Activated gamma-delta T cell (primary cell): Measurements from ENCODE around the gene SART3.
A peak's percentile ranks its signal among the peaks of the same experiment; 100 is the strongest.
"Not testable (repeated sequence)": the region's sequence is repeated elsewhere in the genome, so short reads cannot be mapped to it uniquely, and the experiment has no call there.

Experiments used
- DNase-seq: peaks from one replicate; lab custom pipeline; 2025; lab: John Stamatoyannopoulos, UW

SART3 gene

DNA sequence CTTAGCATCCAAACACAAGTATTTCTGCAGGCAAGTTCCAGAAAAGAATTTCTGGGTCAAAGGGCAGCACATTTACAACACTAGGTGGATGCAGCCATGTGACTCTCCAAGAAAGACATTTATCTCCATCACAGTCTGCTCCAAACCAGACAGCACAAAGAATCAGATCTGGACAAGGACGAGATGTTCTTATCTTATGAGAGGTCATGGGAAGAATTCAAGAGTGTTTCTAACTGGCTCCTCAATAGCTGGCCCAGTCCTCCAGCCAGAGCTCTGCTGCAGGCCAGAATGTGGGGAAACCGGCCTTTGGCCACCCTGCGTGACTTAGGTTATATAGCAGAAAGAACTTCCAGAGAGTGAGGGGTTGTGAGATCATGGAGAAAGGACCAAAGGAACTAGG is 19.6 kb upstream of the SART3 start:
- no peak for DNase-seq

DNA sequence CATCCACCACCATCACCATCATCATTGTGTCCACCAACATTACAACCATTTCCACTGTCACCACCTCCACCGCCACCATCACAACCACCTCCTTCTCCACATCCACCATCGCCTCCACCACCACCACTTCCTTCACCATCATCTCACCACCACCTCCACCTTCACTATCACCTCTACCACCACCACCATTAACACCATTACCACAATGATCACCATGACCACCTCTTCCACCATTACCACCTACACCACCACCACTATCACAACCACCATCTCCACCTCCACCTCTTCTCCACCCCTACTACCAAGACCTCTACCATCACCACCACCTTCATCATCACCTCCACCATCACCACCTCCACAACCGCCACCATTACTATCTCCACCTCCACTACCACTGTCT is 17.8 kb upstream of the SART3 start:
- DNase-seq: no peak

DNA sequence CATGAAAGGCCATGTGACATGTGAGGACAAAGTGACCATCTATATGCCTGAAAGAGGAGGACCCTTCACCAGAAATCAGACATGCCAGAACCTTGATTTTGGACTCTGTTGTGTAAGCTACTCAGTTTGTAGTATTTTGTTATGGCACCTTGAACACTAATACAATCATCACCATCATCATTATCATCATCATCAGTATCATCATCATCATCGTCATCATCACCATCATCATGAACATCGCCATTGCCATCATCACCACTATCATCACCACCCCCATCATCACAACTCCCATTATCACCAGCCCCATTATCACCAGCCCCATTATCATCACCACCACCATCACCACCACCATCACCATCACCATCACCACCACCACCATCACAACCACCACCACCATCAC is 17.3 kb upstream of the SART3 start:
- no peak for DNase-seq

DNA sequence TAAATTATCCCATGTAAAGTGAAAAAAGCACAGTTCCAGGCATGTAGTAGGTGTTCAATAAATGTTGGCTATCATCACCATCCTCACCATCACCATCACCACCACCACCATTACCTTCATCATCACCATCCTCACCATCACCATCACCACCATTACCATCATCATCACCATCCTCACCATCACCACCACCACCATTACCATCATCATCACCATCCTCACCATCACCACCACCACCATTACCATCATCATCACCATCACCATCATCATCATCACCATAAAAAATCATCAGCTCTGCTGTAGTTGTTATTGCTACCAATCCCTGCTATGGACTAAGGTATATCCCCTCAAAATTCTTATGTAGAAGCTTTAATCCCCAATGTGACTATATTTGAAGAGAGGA is 16.5 kb upstream of the SART3 start:
- DNase-seq: no peak

DNA sequence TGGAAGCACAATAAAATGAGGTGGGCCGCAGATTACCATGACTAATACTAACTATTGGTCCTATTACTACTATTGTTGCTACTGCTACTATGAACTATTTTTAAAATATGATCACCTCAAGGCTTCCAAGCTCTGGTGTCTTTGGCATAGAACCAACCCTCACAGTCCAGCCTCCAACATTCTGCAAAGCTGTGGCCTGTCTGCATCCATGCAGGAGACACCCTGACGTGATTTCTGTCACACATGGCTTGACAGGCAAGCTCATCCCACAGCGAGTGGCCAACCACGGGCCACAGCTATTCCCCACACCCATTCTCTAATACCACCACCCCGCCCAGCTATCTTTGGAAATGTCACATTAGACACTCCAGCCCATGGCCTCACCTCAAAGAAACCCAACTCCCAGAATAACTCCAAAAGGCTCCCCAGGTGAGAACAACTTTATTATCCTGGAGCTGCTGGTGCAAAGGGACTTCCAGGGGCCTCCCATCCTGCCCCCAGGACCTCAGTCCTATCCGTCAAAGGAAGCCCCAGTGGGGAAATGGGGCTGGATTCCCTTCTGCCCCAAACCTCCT is 15.8 kb upstream of the SART3 start:
- no peak for DNase-seq

DNA sequence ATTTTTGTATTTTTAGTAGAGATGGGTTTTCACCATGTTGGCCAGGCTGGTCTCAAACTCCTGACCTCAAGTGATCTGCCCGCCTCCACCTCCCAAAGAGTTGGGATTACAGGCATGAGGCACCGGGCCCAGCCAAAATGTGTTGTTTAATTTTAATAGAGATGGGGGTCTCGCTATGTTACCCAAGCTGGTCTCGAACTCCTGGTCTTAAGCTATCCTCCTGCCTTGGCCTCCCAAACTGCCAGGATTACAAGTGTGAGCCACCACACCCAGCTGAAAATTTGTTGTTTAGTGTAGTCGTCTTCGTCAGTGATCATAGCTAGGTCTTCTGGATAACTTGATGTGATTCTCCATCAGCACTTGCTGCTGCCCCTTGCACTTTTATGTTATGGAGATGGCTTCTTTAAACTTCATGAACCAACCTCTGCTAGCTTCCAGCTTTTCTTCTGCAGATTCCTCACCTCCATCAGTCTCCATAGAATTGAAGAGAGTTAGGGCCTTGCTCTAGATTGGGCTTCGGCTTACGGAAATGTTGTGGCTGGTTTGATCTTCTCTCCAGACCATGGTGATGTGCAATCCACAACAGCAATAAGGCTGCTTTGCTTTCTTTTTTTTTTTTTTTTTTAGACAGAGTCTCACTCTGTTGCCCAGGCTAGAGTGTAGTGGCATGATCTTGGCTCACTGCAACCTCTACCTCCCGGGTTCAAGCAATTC is 14.4 kb upstream of the SART3 start:
- DNase-seq: no peak

DNA sequence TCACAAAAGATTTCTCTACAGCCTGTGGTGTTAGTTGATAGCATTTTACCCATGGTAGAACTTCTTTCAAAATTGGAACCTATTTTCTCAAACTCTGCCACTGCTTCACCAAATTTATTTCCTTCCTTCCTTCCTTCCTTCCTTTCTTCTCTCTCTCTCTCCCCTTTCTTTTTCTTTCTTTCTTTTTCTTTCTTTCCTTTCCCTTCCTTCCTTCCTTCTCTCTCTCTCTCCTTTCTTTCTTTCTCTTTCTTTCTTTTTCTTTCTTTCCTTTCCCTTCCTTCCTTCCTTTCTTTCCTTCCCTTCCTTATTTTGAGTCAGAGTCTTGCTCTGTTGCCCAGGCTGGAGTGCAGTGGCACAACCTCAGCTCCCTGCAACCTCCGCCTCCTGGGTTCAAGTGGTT is 13.3 kb upstream of the SART3 start:
- not testable (repeated sequence) for DNase-seq

DNA sequence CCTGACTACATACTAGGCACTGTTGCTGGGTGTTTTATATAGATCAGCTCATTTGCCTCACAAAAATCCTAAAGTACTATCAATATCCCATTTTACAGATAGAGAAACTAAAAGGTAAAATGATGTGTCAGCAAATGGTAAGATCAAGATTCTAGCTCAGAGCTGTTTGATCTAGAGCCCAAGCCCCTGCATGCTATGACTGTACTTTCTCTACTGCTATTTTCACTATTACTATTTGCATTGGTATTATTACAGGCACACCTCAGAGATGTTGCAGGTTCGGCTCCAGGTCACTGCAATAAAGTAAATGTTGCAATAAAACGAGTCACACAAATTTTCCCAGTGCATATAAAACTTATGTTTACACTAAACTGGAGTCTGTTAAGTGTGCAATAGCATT is 12.3 kb upstream of the SART3 start:
- DNase-seq: no peak

DNA sequence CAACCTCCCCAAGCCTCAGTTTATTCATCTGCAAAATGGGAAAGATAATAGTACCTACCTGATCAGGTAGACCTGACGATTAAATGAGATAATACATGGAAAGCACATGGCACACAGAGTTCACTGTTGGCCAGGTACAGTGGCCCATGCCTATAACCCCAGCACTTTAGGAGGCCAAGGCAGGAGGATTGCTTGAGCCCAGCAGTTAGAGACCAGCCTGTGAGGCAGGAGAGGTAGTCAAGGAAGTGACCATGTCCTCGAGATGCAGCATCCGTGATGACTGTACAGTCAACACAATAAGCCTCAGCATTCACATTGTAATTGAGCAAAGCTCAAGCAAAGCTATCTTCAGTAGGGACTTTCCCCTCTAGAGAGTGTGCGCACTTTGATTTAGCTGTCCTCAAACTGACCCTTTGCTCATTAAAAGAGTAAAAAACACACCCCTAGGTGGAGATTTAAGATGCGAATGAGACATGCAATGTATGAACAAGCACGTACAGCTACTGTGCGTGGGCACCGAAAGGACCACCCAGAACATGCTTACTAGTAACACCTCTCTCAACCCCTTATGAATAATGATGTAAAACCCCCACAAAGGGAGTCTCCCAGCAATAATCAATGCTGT is 11.3 kb upstream of the SART3 start:
- no peak for DNase-seq

DNA sequence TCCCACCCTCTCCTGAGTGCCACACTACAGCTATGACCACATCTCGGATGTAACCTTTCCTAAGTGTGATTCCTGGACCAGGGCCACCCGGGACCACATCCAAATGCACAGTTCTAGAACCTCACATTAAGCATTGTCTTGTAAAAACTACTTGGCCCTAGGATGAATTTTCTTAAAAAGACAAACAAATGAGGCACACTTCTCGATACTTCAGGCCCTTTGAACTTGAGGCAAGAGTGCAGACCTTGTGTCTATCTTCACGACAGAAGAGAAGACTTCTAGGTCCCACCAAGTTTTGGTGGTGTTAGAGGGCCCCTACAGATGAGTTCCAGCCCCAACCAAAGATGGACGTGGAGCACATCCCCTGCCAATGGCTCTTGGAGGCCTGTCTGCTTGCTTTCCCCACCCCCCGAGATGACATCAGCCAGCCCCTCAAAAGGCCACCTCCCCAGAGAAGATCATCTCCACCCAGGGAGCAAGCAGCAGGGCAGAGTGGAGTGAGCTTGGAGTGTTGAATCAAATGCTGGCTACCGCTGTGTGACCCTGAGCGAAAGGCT is 10.7 kb upstream of the SART3 start:
- no peak for DNase-seq

DNA sequence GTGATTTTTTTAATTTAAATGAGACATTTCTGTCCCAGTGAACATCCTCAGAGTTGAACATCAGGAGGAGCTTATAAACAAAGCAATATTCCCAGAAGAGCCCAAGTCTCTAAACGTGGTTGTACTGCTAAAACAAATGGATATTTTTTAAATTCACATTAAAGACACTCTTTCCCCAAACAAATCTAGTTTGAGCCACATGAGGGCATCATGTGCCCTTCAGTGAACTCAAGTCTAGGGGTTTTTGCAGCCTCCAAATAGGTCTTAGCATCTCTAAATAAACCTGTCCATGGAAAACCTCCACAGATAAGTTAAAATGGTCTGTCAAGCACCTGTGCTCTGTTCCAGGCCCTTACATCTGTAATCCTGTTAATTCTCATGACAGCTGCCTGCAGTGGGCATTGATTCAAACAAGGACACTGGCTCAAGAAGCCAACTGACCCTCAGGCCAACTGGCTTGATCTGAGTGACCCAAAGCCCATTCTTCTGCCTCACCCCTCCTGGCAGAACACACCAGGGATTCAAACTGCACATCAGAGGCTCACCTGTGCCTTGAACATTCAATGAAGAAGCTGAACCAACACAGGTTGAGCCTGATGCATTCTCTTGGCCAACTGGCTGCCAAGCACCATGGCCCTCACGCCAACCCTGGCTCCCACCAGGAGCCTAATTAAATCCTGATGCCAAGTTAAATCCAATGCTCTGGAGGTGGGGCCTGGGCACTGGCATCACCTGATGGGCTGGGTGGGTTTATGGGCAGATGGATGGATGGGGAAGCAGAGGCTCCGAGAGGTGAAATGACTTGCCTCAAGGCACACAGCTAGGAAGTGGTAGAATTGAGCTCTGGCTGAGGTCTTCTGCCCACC is 10.0 kb upstream of the SART3 start:
- DNase-seq: no peak

DNA sequence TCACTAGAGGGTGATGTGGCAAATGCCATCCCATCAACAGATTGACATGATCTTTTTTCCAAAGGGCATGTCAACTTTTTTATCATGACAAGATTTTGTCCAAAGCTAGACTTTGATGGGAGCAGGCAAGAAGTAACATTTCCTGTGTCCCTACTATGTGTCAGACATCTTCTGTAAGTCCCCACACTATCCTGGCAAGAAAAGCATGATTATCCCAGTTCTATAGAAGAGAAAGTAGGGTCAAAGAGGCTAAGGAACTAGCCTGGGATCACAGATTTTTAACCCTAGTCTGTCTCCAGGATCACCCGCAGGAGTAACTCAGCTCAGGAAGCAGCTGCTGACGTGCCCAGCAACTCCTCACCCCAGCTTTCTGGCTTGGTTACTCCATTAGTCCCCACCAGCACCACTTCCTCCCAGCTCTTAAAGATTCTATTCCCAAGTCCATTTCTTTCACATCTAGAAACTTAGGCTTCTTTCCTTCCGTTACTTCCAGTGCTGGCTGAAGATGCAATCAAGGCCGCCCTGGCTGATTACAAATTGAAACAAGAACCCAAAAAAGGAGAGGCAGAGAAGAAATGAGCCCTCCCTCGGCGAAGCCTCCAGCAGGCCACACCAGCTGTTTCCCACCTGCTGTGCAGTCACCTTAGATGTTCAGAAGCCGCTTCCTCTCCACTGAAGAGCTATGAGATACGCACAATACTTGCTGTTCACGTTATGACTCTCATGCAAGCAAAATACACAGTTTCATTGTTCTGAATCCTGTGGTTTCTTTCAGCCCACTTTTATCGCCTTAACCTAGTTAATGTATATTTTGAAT is 7.6 kb upstream of the SART3 start:
- DNase-seq: no peak

DNA sequence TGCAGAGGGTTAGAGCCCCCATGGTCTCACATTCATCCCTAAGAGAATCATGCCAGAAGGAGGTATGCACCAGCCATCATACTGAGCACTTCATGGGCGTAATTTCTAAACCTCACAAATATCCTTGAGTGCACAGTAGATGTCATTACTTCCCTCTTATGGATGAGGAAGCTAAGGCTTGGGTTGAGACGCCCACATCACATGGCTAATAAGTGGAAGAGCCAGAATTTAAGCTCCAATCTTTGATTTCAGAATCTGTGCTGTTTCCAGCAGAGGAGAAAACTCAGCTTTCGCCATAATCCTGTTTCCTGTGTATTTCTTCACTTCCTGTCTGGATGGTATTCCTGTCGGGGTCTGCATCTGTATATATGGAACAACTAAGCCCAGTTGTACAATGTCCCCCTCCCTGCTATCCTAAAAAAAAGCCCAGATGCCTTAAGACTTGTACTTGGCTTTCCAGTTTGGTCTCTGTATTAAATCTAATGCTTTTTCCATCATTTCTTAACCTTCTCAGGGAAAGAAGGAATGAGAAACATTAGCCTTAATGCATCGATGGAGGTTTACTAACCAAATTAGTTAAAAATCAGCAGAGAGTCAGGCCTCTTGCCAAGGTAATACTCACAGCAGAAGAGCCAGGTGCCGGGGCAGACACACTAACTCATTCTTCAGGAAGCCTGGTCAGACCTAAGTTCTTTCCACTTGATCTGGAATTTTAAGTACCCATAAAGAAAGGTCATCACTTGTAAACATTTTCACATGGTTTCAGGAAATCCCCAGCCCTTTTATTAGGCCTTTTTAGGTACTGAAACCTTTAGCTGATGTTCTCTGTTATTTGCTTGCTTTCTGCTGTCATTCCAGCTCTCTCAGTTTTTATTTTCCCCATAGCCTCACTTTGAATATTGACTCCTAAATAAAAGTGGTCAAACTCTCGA is 6.7 kb upstream of the SART3 start:
- no peak for DNase-seq

DNA sequence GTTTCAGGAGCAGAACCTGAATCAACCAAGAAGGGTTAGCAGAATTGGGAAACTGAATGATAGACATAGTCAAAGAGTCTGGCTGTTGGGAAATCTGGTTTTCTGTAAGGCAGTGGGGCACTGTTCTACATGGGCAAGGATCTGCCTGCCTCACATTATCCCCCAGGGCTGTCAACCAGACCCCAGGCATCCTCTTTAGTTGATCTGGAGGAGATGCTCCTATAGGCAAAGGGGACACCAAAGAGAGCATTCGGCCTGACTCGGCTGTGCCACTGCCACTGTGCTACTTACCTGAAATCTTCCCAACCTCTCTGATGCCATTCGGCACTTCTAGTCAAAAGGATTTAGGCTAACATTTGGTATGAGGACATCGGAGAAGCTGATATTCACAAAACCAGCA is 5.5 kb upstream of the SART3 start:
- DNase-seq: no peak

DNA sequence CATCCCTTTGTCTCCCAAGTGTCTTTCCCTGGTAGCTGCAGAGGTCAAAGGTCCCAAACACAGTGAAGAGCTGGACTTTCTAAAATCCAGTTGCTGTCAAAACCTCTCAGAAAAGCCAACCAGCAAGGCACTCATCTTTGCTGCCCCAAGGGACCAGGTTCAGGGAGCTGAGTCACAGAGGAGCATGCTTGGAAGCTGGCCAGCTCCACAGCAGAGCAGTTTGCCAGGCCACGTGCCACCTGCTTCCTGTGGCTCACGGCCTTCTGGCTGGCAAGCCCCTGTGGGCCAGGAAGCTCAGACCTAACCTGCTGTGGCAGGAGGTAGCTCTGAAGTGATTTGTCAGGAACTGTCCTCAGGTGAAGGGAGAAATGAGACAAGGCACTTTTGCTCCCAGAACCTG is 5.0 kb upstream of the SART3 start:
- DNase-seq: peak; percentile 16

DNA sequence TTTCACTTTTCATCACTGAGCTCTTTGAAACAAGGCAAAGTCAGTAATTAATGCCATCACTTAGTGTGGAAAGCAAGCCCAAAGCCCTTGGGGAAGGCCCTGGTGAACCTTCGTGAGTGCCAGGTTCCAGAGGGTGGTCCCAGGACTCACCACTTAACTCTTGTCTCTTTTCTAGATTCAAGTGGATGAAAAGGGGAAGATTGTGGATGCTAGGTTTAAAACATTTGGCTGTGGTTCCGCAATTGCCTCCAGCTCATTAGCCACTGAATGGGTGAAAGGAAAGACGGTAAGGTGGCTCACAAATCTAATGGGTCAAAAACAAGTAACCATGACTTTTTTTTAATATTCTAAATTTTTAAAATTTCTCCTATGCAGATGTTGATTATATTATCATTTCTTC is 4.2 kb upstream of the SART3 start:
- no peak for DNase-seq

DNA sequence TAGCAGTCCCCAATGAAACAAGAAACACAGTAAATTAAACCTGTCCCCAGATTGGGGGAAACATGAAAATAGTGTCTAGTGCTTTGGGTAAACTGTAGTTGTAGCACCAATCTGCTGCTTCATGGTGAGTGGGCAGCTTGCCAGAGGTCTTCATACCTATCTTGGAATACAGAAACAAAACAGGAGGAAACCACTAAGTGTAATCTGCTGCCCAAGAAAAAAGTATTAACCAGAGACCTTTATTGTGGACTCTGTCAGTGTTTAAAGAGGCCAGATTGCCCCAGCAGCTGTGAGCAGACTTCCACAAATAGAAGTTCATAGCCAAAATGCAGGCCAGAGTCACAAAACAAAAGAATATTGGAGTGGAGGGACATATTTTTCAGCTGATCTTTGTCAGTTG is 3.8 kb upstream of the SART3 start:
- no peak for DNase-seq

DNA sequence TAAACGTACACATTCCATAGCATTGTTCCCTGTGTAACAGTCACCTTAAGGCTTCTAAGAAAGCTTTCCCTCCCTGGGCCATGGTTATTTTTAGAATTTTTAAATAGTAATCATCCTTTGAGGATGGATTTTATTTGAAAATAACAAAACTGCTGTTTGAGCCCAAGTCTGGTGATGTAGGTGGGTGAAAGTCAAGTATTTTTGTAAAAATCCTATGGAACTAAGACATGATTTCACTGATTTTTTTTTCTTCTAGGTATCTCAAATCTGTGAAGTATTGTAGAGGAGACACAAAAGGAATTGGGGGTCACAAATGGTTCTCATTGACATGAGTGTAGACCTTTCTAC is 2.8 kb upstream of the SART3 start:
- no peak for DNase-seq

DNA sequence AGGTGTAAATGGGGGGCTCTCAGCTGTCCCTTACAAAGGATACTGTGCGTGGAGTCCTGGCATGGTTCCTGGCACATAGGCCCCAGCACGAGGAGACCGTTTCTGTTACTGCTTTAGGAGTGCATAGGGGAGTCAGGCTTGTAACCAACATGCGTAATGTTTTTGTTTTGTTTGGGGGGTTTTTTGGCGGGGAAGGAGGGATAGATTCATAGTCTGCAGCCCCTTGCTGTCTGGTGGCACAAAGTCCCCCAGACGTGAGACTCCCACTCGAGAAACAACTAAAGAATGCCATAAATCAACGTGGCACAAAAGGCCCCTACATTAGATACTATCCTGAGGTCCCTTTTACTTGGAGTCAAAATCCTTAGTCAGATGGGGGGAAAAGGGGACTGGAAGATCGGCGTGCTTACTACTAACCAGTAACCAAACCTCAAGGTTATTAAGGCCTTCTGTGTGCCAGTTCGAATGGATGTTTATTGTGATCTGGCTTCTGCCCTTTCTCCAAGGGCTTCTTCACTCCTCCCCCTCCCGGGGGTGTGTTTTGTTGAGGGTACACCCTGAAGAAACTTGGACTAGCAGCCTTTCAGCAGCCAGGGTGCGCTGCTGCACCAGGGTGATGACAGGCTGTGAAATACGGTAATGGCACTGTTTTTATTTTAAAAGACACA is 2.3 kb upstream of the SART3 start:
- peak; percentile 30 for DNase-seq
